Astrocyte (in vitro differentiated cells and primary cell): ENCODE measurements around the gene SH3D21.

Experiments used
- EZH2 ChIP-seq: IDR thresholded peaks from 2 replicates; pipeline ENCODE4 v1.6.1; 2012; ENCODE audit warnings: mild to moderate bottlenecking, low read length, inconsistent platforms; ENCODE audit not compliant: insufficient read depth
- TF ChIP-seq, protein P1 (sequence below): IDR thresholded peaks from 2 replicates; pipeline ENCODE4 v1.5.1; 2011; ENCODE audit warnings: low read depth, mild to moderate bottlenecking, inconsistent platforms, low read length, moderate library complexity; ENCODE audit not compliant: insufficient read depth

DNA sequence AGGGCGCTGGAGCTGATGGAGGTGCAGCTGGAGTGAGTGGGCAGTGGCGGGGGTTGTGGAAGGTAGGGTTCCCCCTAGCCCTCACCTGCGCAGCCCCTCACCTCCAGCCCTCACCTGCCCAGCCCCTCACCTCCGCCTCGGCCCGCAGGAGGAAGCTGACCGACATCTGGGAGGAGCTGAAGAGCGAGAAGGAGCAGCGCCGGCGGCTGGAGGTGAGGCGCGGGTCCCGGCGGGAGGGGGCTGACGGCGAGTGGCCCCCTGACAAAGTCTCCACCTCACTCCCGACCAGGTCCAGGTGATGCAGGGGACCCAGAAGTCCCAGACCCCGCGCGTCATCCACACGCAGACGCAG lies 14.6 kb downstream of the SH3D21 start:
- TF ChIP-seq, protein P1, sequence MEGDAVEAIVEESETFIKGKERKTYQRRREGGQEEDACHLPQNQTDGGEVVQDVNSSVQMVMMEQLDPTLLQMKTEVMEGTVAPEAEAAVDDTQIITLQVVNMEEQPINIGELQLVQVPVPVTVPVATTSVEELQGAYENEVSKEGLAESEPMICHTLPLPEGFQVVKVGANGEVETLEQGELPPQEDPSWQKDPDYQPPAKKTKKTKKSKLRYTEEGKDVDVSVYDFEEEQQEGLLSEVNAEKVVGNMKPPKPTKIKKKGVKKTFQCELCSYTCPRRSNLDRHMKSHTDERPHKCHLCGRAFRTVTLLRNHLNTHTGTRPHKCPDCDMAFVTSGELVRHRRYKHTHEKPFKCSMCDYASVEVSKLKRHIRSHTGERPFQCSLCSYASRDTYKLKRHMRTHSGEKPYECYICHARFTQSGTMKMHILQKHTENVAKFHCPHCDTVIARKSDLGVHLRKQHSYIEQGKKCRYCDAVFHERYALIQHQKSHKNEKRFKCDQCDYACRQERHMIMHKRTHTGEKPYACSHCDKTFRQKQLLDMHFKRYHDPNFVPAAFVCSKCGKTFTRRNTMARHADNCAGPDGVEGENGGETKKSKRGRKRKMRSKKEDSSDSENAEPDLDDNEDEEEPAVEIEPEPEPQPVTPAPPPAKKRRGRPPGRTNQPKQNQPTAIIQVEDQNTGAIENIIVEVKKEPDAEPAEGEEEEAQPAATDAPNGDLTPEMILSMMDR, result no peak
- TF ChIP-seq EZH2, result no peak
